Tibial artery (tissue), 4 donors: Measurements from ENCODE around the gene PAGE2.
"Not testable (repeated sequence)": the region's sequence is repeated elsewhere in the genome, so short reads cannot be mapped to it uniquely, and the experiment has no call there.

Experiments used
- DNase-seq, 2 donors: peaks; one replicate each; pipeline ENCODE4 v3.0.0-alpha.2; 2019
- H3K27ac ChIP-seq, 2 donors: fragments of 200-600 bp; sonication (generic) in 1 of 2; 1 replicate in 1 of 2; 2 replicates in 1 of 2; pipeline ENCODE4 v1.5.1; 2018 to 2019; ENCODE audit warnings: mild to moderate bottlenecking in 1 of 2
- H3K27me3 ChIP-seq, 2 donors: fragments of 200-600 bp; sonication (generic) in 1 of 2; one replicate each; pipeline versions ENCODE4 v1.5.1 to v1.6.0; 2016 to 2019
- H3K36me3 ChIP-seq, 3 donors: fragments of 200-600 bp; sonication (generic) in 2 of 3; one replicate each; pipeline ENCODE4 v1.5.1; 2016 to 2019; ENCODE audit warnings: mild to moderate bottlenecking in 2 of 3
- H3K4me1 ChIP-seq, 4 donors: fragments of 200-600 bp; sonication (generic) in 2 of 4; 1 replicate in 3 of 4; 2 replicates in 1 of 4; pipeline ENCODE4 v1.5.1; 2016 to 2019
- H3K4me3 ChIP-seq, 2 donors: fragments of 200-600 bp; sonication (generic) in 1 of 2; 1 replicate in 1 of 2; 2 replicates in 1 of 2; pipeline ENCODE4 v1.5.1; 2018 to 2019; ENCODE audit warnings: mild to moderate bottlenecking in 2 of 2
- H3K9me3 ChIP-seq, 3 donors: fragments of 200-600 bp; sonication (generic) in 1 of 3; one replicate each; pipeline ENCODE4 v1.5.1; 2016 to 2019
- CTCF ChIP-seq, 2 experiments: fragments of 200-600 bp in 1 of 2; fragments of 450-650 bp in 1 of 2; IDR thresholded peaks; one replicate each; pipeline ENCODE4 v1.5.1; 2017 to 2019; ENCODE audit warnings: antibody characterized with exemption in 2 of 2, mild to moderate bottlenecking in 1 of 2, moderate library complexity in 1 of 2
- intact Hi-C: fragments of 100-400 bp; cut with DNase I; formaldehyde crosslinking; loops from one replicate; pipeline ENCODE4 v1.15.0; 2023; ENCODE audit warnings: low total_unique reads

The PAGE2 gene

GRCh38 chrX:55102754-55103153, 13.9 kb downstream of the PAGE2 start:
- no peaks in the 10 kb centered on the region for H3K9me3 ChIP-seq
- H3K4me1 ChIP-seq = no peaks in the 10 kb centered on the region
- no peaks in the 10 kb centered on the region for H3K27me3 ChIP-seq
- intact Hi-C loops = no loop called here
- H3K27ac ChIP-seq = no peak overlapping the region
- no peaks in the 10 kb centered on the region for H3K36me3 ChIP-seq
- no peak overlapping the region for H3K4me3 ChIP-seq
- no peak for DNase-seq
- TF ChIP-seq CTCF (IDR thresholded peaks at IDR 0.05) = no peak

GRCh38 chrX:55107262-55107661, 18.4 kb downstream of the PAGE2 start:
- Histone ChIP-seq H3K27ac (no peak overlapping the region), H3K4me1 (no peaks in the 10 kb centered on the region), H3K4me3 (no peak overlapping the region), H3K36me3 (no peaks in the 10 kb centered on the region), H3K9me3 (no peaks in the 10 kb centered on the region), H3K27me3 (no peaks in the 10 kb centered on the region)
- intact Hi-C loops = no loop called here
- TF ChIP-seq CTCF (IDR thresholded peaks at IDR 0.05) = no peak
- DNase-seq = no peak

- H3K9me3 ChIP-seq = no peaks in the 10 kb centered on the region
- H3K4me3 ChIP-seq = no peak overlapping the region
- H3K36me3 ChIP-seq = no peaks in the 10 kb centered on the region
- no peak for DNase-seq
- no peaks in the 10 kb centered on the region for H3K27me3 ChIP-seq
- no peak for TF ChIP-seq CTCF (IDR thresholded peaks at IDR 0.05)
- no peak overlapping the region for H3K27ac ChIP-seq
- no peaks in the 10 kb centered on the region for H3K4me1 ChIP-seq
- intact Hi-C loops = no loop called here
Measured at GRCh38 chrX:55107911-55108310, 19.1 kb downstream of the PAGE2 start.

GRCh38 chrX:55109306-55109705, 20.5 kb downstream of the PAGE2 start:
- Histone ChIP-seq H3K9me3 (no peaks in the 10 kb centered on the region), H3K36me3 (no peaks in the 10 kb centered on the region), H3K27me3 (no peaks in the 10 kb centered on the region), H3K27ac (peak overlapping the region in 1 of 2 donors; percentile 19), H3K4me1 (no peaks in the 10 kb centered on the region), H3K4me3 (no peak overlapping the region)
- intact Hi-C loops = no loop called here
- no peak for DNase-seq
- TF ChIP-seq CTCF (IDR thresholded peaks at IDR 0.05) = no peak

GRCh38 chrX:55111578-55112254, 22.9 kb downstream of the PAGE2 start:
- H3K9me3 ChIP-seq = no peaks in the 10 kb centered on the region
- TF ChIP-seq CTCF (IDR thresholded peaks at IDR 0.05) = no peak
- H3K4me1 ChIP-seq = no peaks in the 10 kb centered on the region
- no peaks in the 10 kb centered on the region for H3K27me3 ChIP-seq
- no peak overlapping the region for H3K27ac ChIP-seq
- H3K36me3 ChIP-seq = no peaks in the 10 kb centered on the region
- intact Hi-C loops = no loop called here
- no peak for DNase-seq
- H3K4me3 ChIP-seq = no peak overlapping the region

GRCh38 chrX:55116589-55116988, 27.8 kb downstream of the PAGE2 start:
- H3K27me3 ChIP-seq, H3K9me3 ChIP-seq, H3K4me1 ChIP-seq, H3K36me3 ChIP-seq, H3K4me3 ChIP-seq, H3K27ac ChIP-seq, intact Hi-C loops, DNase-seq: not testable (repeated sequence)
